GM12891 (cell line): ENCODE measurements around the gene POLE2.
"Not testable (repeated sequence)": the region's sequence is repeated elsewhere in the genome, so short reads cannot be mapped to it uniquely, and the experiment has no call there.

Experiments
- POLR2A ChIP-seq: IDR thresholded peaks from 2 replicates; pipeline ENCODE4 v1.6.1; 2011; ENCODE audit warnings: low read depth, low read length, control low read depth
- POLR2AphosphoS5 ChIP-seq: IDR thresholded peaks from 2 replicates; pipeline ENCODE4 v1.6.1; 2011; ENCODE audit warnings: low read depth, low read length, control low read depth
- SPI1 ChIP-seq: IDR thresholded peaks from 2 replicates; pipeline ENCODE4 v1.6.1; 2011; ENCODE audit warnings: low read depth, low read length, control low read depth
- TAF1 ChIP-seq: IDR thresholded peaks from 2 replicates; pipeline ENCODE4 v1.6.1; 2011; ENCODE audit warnings: low read depth, low read length, control low read depth

- TF ChIP-seq POLR2AphosphoS5, TAF1, POLR2A, SPI1: not testable (repeated sequence)
These were observed 16.5 kb upstream of the POLE2 start for GRCh38 chr14:49704471-49704870.
